Gastroesophageal sphincter (tissue), 4 donors: ENCODE measurements around the gene SLC16A10. TPM values are rescaled to one million over a fixed set of nuclear protein-coding genes. Genes with fewer than 3 reads are reported as not detected.

Experiments used
- ATAC-seq: fragments of 150-250 bp; one replicate; pipeline ENCODE4 v1.9.1; 2016; ENCODE audit warnings: mild to moderate bottlenecking, moderate library complexity
- H3K27ac ChIP-seq, 4 donors: fragments of 200-600 bp; sonication (generic) in 3 of 4; 1 replicate in 3 of 4; 2 replicates in 1 of 4; pipeline ENCODE4 v1.5.1; 2016 to 2019
- H3K27me3 ChIP-seq: fragments of 200-600 bp; sonication (generic); one replicate; pipeline ENCODE4 v1.5.1; 2019
- H3K36me3 ChIP-seq, 2 donors: fragments of 200-600 bp; sonication (generic); one replicate each; pipeline ENCODE4 v1.5.1; 2019; ENCODE audit warnings: control low read depth in 1 of 2
- H3K4me1 ChIP-seq, 3 donors: fragments of 200-600 bp; sonication (generic); 1 replicate in 2 of 3; 2 replicates in 1 of 3; pipeline ENCODE4 v1.5.1; 2016 to 2019; ENCODE audit warnings: control low read depth in 2 of 3
- H3K4me3 ChIP-seq, 2 donors: fragments of 200-600 bp; sonication (generic); one replicate each; pipeline ENCODE4 v1.5.1; 2019; ENCODE audit warnings: mild to moderate bottlenecking in 1 of 2, moderate library complexity in 1 of 2
- H3K9me3 ChIP-seq, 3 donors: fragments of 200-600 bp; sonication (generic); one replicate each; pipeline ENCODE4 v1.5.1; 2017 to 2019; ENCODE audit warnings: control low read depth in 2 of 3
- EP300 ChIP-seq: sonication (generic); formaldehyde crosslinking; IDR thresholded peaks from one replicate; pipeline ENCODE4 v1.6.1; 2017; ENCODE audit warnings: antibody characterized with exemption, mild to moderate bottlenecking
- POLR2A ChIP-seq, 2 donors: fragments of 450-650 bp; IDR thresholded peaks; one replicate each; pipeline ENCODE4 v1.6.1; 2017; ENCODE audit warnings: antibody characterized with exemption in 2 of 2, mild to moderate bottlenecking in 2 of 2, moderate library complexity in 1 of 2
- POLR2AphosphoS5 ChIP-seq: sonication (generic); formaldehyde crosslinking; IDR thresholded peaks from one replicate; pipeline ENCODE4 v1.6.1; 2017; ENCODE audit warnings: antibody characterized with exemption
- WGBS, 2 donors: methylation state at CpG; one replicate each; pipeline ENCODE4 v1.1.5; 2018; ENCODE audit warnings: low coverage in 1 of 2; 5-methylcytosine and 5-hydroxymethylcytosine counted together
- total RNA-seq, 4 donors: library from RNA; depleted of rRNA; stranded (reverse); fragments of >200 nt; gene quantifications; one replicate each; pipeline ENCODE4 v1.1.0, GENCODE V29; 2016
- TF ChIP-seq, protein P1 (sequence below), 4 experiments: fragments of 200-600 bp in 2 of 4; fragments of 450-650 bp in 2 of 4; sonication (generic) in 1 of 4; IDR thresholded peaks; one replicate each; pipeline ENCODE4 v1.5.1; 2017 to 2019; ENCODE audit warnings: antibody characterized with exemption in 4 of 4, mild to moderate bottlenecking in 2 of 4, moderate library complexity in 2 of 4

Gene SLC16A10
- total RNA-seq, 4 donors from 2014 or later = 0.32 to 4.7 (median 0.93) TPM

DNA sequence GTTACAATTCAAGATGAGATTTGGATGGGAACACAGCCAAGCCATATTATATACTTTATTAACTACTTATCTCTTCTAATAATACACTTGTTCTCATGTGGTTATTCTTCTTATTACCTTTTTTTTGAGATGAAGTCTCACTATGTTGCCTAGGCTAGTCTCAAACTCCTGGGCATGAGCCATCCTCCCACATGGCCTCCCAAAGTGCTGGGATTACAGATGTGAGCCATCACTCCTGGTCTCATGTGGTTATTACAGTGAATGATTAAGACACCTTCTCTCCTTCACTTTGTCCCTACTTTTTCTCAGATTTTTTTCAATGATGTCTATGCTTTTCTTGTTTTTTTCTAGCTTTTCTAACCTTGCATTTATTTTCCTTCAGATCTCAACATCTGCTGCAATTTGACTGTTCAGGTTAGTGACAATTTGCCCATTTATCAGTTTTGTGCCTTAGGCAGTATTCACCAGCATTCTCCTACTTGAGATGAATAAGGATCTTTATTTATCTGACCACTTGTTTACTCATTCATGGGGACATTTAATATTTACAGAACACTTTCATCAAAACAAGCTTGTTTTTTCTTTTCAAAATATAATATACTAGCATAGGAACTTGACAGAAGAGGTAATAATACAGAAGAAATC is 105.7 kb downstream of the SLC16A10 start:
- TF ChIP-seq EP300 (no peak), POLR2A (IDR thresholded peaks at IDR 0.05) (no peak), POLR2AphosphoS5 (no peak)
- TF ChIP-seq, protein P1, sequence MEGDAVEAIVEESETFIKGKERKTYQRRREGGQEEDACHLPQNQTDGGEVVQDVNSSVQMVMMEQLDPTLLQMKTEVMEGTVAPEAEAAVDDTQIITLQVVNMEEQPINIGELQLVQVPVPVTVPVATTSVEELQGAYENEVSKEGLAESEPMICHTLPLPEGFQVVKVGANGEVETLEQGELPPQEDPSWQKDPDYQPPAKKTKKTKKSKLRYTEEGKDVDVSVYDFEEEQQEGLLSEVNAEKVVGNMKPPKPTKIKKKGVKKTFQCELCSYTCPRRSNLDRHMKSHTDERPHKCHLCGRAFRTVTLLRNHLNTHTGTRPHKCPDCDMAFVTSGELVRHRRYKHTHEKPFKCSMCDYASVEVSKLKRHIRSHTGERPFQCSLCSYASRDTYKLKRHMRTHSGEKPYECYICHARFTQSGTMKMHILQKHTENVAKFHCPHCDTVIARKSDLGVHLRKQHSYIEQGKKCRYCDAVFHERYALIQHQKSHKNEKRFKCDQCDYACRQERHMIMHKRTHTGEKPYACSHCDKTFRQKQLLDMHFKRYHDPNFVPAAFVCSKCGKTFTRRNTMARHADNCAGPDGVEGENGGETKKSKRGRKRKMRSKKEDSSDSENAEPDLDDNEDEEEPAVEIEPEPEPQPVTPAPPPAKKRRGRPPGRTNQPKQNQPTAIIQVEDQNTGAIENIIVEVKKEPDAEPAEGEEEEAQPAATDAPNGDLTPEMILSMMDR (IDR thresholded peaks at IDR 0.05) = no peak
- ATAC-seq = no peak

DNA sequence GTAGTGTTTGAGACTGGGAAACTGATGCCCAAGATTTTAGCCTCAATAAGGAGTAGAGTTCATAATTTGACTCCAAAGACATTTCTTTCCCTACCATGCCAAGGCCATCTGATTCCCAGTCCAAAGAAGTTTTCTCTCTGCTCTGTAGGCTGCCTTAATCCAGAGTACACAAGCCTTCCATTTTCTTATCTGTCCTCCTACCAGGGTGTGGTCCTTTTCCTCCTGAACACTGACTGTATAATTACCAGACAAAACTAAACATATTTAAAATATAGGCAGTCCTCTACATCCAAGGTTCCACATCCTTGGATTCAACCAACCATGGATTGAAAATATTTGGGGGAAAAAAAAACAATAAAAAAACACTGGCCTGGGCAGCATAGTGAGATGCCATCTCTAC is 108.4 kb downstream of the SLC16A10 start:
- H3K36me3 ChIP-seq = no peaks in the 10 kb centered on the region
- H3K27me3 ChIP-seq = no peaks in the 10 kb centered on the region
- H3K9me3 ChIP-seq = no peaks in the 10 kb centered on the region
- no peak for ATAC-seq
- no peak for TF ChIP-seq EP300
- TF ChIP-seq POLR2A (IDR thresholded peaks at IDR 0.05) = no peak
- TF ChIP-seq, protein P1 (IDR thresholded peaks at IDR 0.05) = no peak
- no peak for TF ChIP-seq POLR2AphosphoS5
- no peak overlapping the region for H3K27ac ChIP-seq
- no peaks in the 10 kb centered on the region for H3K4me1 ChIP-seq
- H3K4me3 ChIP-seq = no peak overlapping the region

More for the DNA sequence above, 105.7 kb downstream of the SLC16A10 start:
- no peaks in the 10 kb centered on the region for H3K9me3 ChIP-seq
- no peaks in the 10 kb centered on the region for H3K27me3 ChIP-seq
- H3K4me1 ChIP-seq = no peaks in the 10 kb centered on the region
- H3K27ac ChIP-seq = no peak overlapping the region
- no peak overlapping the region for H3K4me3 ChIP-seq
- H3K36me3 ChIP-seq = no peaks in the 10 kb centered on the region

GRCh38 chr6:111198841-111199240 is 111.5 kb downstream of the SLC16A10 start:
- Histone ChIP-seq H3K4me3 (no peak overlapping the region), H3K4me1 (no peaks in the 10 kb centered on the region), H3K9me3 (no peaks in the 10 kb centered on the region), H3K27me3 (no peaks in the 10 kb centered on the region), H3K36me3 (no peaks in the 10 kb centered on the region), H3K27ac (no peak overlapping the region)
- ATAC-seq = no peak
- TF ChIP-seq, protein P1 (IDR thresholded peaks at IDR 0.05) = no peak
- no peak for TF ChIP-seq POLR2AphosphoS5
- no peak for TF ChIP-seq EP300
- TF ChIP-seq POLR2A (IDR thresholded peaks at IDR 0.05) = no peak
- 95 to 100% methylated on average over 2 of the region's 3 CpGs for WGBS, 2 donors

DNA sequence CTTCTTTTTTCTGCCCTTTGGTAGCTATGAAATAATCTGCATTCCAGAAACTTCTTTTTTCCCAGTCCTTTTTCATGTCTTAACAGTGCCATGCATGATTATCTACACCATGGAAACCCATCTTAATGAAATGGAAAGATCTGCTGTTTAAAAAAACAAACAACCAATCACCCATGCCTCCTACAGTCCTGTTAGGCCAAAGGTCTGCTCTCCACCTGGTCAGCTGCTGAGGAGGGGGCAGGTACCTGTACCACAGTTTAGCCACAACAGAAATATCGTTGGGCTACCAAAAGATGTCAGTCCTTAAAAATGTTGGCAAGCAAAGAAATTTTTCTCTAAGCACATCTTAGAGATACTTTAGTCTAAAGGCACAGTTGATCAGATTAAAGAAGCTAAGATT is 112.6 kb downstream of the SLC16A10 start:
- H3K4me1 ChIP-seq = no peaks in the 10 kb centered on the region
- H3K27ac ChIP-seq = no peak overlapping the region
- H3K36me3 ChIP-seq = no peaks in the 10 kb centered on the region
- TF ChIP-seq POLR2AphosphoS5 (no peak), EP300 (no peak), POLR2A (IDR thresholded peaks at IDR 0.05) (no peak)
- TF ChIP-seq, protein P1 (IDR thresholded peaks at IDR 0.05) = no peak
- H3K9me3 ChIP-seq = no peaks in the 10 kb centered on the region
- no peak overlapping the region for H3K4me3 ChIP-seq
- no peaks in the 10 kb centered on the region for H3K27me3 ChIP-seq
- whole genome bisulfite sequencing, 2 donors = 22 to 50% methylated on average over 1 of the region's 1 CpG
- ATAC-seq = no peak

GRCh38 chr6:111200350-111201243 is 113.3 kb downstream of the SLC16A10 start:
- H3K9me3 ChIP-seq = no peaks in the 10 kb centered on the region
- WGBS, 2 donors = 63 to 68% methylated on average over 7 to 8 of the region's 8 CpGs
- ATAC-seq = no peak
- no peaks in the 10 kb centered on the region for H3K4me1 ChIP-seq
- no peak overlapping the region for H3K4me3 ChIP-seq
- no peak overlapping the region for H3K27ac ChIP-seq
- H3K36me3 ChIP-seq = no peaks in the 10 kb centered on the region
- TF ChIP-seq POLR2AphosphoS5 = no peak
- TF ChIP-seq, protein P1 (IDR thresholded peaks at IDR 0.05) = no peak
- TF ChIP-seq EP300 = no peak
- TF ChIP-seq POLR2A (IDR thresholded peaks at IDR 0.05) = no peak
- no peaks in the 10 kb centered on the region for H3K27me3 ChIP-seq
